ENCODE measurements around the gene TPGS2.

DNA sequence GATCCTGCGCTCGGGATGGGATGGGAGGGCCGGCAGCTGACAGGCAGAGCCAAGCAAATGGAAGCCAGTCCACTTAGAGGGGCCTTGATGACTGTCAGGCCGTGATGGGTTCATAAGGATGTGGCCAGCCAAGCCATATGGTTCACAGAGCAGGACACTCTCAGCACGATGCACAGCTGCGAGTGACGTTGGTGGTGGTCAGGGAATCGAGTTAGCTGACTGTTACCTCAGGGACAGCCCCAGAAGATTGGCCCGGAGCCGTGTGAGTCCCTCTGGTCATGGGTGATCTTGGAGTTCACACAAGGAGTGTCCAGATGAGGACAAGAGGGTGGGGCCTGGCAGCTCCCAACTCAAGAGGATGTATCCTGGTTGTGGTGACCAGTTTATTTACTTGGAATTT, 70.2 kb downstream of the TPGS2 start:
- no peak for TF ChIP-seq YY1 (IDR thresholded peaks at IDR 0.05; ENCODE audit: insufficient read depth, insufficient read length)
- no peak for TF ChIP-seq ZNF274 (IDR thresholded peaks at IDR 0.05; ENCODE audit: low read depth, low read length)
- no peak for TF ChIP-seq SUZ12 (IDR thresholded peaks at IDR 0.05; ENCODE audit: extremely low read depth, insufficient read depth, insufficient read length)
